NCI-H460 (cell line): ENCODE results near the gene TMEM63A. TPM values are rescaled to one million over a fixed set of nuclear protein-coding genes. Genes with fewer than 3 reads are reported as not detected.
"Not testable (repeated sequence)": the region's sequence is repeated elsewhere in the genome, so short reads cannot be mapped to it uniquely, and the experiment has no call there.

ENCODE experiments used
- DNase-seq: peaks from one replicate; pipeline ENCODE4 v3.0.0-alpha.2; 2016; ENCODE audit warnings: low read depth; ENCODE audit errors: extremely low read depth
- total RNA-seq: library from RNA; depleted of rRNA; stranded (reverse); fragments of >200 nt; shearing (Covaris generic); gene quantifications from 2 replicates; pipeline ENCODE4 v1.2.3, GENCODE V29; 2014

TMEM63A gene
- total RNA-seq, 1 experiment from 2014 or later: 17.4 TPM

DNA sequence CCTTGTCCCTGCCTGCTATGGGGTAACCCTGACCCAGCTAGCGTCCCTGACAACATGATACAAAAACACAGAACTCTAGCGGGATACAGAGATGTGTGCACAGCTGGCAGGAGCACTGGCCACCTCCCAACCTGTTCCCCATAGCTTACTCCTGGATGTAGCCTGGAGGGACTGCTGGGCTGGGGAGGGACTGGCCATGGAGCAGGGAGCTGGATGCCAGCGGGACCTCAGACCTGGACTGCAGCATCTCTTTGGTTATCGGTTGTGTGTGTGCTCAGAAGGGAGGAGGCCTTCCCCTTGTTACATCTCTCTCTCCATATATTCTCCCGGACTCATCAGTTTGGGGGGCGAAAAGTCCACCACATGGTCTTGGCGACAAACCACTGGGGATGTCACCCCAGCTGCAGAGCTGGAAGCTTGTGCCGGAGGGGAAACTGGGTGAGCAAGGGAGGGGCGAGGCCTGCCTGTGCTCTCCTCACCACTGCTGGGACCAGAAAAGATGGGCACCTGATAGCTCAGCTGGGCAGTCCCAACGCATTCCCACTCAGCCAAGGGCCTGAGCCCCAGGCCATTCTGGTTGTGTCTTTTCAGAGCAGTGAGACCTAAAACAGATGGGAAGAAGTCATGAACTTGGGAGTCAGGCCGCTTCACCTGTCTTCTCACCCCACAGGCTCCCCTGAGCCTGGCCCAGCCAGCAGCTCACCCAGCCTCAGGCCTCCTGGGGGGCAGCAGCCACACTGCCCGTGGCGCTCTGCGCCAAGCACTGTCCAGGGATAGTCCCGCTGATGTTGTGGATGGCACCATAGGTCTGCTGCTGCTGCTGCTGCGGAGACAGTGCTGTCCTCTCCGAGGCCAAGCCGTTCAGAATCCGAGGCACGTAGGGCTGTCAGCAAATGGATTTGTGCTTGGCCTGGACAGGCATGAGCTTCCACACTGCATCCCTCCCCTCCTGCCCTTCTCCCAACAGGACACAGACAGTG is 35.6 kb downstream of the TMEM63A start:
- DNase-seq: no peak

DNA sequence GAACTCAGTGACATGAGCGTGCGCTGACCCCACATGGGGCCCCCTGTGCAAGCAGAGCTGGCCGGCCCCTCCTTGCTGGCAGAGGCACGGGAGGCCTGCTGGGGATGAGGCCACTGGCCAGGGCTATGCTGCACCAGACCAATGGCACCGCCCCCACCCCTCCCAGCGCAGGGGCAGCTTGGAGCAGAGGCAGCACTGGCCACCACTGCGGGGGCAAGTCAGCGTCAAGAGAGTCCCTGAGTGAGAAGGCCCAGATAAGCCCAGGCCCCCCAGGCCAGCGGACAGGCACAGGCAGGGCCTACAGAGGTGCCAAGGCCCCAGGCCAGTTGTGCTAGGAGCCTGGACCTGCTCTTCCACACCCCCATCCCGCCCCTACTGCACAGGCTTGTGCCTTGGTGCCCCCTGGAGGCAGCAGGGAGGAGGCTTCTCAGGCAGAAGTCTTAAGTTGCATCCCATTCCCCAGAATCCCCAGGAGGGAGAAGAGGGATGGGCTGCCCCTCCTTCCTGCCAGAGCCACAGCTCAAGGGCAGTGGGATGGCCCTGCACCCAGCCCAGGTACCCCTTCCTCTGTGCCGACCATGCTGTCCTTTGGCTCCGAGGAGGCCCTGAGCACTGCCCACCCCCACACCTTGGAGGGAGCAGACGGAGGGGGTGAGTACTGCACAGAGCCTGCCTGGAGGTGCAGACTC is 36.5 kb downstream of the TMEM63A start:
- peak; percentile 89 for DNase-seq

DNA sequence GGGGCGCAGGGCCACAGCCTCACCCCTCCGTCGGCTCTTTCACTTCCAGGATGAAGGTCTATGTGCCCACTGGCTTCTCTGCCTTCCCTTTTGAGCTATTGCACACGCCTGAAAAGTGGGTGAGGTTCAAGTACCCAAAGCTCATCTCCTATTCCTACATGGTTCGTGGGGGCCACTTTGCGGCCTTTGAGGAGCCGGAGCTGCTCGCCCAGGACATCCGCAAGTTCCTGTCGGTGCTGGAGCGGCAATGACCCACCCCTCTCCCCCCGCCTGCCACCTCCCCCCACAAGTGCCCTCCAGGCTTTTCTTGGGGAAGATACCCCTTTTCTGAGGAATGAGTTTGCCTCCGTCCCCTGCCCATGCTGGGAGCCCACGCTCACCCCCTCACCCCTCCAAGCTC is 37.1 kb downstream of the TMEM63A start:
- DNase-seq: no peak

DNA sequence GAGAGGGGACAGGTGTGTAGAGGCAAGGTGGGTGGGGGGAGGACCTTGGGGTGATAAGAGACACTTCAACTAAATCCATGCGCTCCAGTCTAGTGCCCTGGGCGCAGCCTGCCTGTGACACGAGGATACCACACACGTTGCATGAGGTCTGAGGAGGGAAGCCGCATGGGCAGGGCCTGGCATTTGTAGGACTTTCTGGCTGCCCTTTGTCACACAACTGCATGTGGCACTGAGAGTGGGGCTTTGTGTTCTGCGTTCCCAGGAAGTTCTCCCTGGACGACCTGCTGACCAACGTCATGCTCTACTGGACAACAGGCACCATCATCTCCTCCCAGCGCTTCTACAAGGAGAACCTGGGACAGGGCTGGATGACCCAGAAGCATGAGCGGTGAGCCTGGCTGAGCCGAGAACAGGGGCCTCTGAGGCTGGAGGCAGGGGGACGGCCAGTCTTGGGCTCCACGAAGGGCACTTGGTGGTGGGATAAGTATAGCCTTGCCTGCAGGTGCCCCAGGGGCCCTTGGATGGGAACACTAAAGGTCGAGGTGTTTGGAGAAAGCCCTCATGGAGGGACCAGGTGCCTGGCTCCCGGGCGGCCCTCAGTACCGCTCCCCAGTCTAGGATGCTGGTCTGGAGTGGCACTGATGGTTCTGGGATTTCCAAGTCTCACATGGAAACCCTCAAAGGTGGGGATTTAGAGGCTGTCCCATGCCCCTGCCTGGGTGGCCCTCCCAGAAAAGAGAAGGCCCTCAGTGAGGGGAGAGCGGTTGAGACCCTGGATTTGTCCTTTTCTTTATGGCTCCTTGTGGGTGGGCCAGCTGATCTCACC is 37.7 kb downstream of the TMEM63A start:
- no peak for DNase-seq

DNA sequence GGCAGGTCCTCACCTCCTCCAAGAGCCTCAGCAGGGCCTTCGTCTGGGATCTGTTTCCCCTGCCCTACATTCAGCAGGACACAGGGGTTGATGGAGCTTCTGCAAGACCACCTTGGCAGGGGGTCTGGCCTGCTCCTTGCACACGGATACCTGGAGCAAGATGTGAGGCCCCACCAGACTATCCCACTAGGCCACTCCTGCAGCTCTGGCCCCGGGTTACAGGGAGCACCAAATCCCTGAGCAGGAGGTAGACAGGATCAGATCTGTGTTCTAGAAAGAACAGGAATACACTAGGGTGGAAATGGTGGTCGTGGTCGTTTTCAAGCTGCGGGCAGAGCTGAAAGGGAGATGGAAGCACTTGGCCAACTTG is 38.8 kb downstream of the TMEM63A start:
- DNase-seq: no peak

DNA sequence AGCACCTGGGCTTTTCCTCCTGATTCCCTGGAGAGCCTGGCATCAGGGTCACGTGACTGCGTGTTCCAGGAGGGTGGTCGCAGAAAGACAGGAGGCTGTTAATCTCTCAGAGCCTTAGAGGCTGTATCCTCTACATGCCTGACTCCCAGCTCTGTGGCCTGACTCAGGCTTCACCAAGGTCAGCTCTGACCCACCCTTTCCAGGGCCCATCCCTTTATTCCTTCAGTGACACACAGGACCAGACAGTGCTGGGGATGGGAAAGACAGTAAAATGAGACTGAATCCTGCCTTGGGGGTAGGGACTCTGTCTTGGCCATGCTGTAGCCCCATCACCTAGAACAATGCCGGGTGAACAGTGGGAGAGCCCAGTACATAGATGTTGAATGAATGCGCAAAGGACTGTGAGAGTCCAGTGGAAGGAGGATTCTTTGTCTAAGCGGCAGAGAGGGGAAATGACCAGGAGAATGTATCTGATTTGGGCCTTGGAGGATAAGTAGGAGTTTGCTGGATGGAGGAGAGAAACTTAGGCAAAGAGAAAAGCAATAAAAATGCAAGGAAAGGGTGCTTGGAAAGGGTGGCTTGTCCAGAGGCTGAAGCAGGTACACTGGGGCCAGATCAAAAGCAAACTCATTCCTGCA is 39.3 kb downstream of the TMEM63A start:
- DNase-seq: no peak

DNA sequence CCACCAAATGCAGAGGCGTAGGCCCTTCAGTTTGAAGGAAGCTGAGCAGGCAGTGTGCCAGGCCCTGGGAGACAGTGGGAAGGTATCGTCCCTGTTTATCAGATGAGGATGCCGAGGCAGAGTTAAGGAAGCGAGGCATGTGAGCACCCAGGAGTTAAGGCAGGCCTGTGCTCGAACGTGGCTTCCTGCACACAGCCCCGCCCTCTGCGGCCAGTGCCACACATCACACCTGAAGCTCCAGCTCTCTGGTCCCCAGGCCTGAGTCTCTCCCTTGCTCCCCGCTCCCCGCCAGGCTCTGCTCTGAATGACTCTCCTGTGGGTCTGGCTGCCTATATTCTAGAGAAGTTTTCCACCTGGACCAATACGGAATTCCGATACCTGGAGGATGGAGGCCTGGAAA is 40.1 kb downstream of the TMEM63A start:
- DNase-seq: no peak

DNA sequence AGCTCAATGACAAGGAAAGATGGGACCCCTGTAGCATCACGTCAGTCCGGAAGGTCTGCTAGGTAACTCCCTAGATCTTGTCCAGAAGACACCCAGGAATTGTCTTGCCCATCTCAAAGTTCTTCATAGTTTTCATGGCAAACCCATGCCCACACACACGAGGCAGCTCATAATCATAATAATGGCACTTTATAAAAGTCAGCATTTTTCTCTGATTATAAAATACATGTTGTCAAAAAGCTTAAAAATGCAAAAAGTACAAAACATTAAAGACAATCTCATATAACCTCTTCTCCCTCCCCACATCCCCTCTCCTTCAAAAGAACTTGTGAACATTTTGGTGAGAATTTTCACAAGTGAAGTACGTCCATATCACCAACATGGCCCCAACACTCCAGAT is 41.5 kb downstream of the TMEM63A start:
- no peak for DNase-seq

DNA sequence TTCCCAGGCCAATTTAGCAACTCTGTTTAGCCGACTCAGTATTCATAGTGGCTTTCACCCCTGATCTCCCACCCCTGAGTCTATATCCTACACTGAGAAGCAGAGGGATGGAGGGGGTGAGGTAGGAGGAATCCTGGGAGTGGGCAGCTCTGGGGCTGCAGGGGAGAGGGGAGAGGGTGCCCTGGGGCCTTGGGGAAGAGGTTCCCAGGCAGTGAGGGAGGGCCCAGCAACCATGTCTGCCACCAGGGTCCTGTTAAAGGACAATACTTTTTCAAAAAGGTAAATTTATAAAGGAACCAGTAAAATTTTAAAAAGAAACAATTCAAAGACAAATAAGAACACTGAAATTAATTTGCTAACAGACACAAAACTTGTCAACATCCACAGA is 42.0 kb downstream of the TMEM63A start:
- no peak for DNase-seq

DNA sequence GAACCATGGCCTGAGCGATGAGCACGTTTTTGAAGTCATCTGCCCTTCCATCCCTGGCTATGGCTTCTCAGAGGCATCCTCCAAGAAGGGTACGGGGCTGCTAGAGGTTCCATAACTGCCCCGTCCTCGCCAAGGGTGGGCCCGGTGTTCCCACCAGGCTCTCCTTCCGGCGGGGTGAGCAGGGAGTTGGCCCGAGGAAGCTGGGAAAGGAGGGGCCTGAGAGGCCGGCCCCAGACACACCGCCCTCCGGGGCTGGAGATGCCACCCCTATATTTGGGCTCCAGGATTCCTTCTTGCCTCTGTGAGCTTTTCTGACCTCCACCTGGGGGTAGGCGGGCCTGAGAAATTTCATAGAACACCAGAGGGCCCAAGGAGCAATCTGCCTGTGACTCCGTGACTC is 43.4 kb downstream of the TMEM63A start:
- DNase-seq: no peak

DNA sequence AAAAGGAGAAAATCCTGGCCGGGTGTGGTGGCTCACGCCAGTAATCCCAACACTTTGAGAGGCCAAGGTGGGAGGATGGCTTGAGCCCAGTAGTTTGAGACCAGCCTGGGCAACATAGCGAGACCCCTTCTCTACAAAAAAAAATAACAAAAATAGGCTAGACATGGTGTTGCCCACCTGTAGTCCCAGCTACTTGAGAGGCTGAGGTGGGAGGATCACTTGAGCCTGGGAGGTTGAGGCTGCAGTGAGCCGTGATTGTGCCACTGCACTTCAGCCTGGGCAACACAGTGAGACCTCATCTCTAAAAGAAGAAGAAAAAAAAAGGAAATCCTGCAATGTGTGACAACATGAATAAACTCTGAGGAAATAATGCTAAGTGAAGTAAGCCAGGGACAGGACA is 45.9 kb downstream of the TMEM63A start:
- DNase-seq: not testable (repeated sequence)

DNA sequence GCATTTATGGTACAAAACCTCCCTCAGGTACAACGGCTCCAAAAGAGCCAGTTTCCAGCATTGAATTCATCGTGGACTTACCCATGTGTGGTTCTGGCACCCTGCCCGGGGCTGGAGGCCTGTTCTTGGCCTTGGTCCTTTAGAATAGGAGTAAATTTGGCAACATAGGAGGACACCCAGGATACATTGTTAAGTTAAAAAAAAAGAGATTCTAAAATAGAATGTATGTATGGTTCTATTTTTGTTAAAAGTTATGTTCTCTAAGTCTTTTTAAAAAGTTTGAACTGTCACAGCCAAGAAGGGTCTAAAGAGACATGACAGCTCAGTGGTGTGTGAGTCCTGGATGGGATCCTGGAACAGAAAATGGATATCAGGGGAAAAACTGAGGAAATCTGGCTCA is 46.3 kb downstream of the TMEM63A start:
- DNase-seq: no peak

DNA sequence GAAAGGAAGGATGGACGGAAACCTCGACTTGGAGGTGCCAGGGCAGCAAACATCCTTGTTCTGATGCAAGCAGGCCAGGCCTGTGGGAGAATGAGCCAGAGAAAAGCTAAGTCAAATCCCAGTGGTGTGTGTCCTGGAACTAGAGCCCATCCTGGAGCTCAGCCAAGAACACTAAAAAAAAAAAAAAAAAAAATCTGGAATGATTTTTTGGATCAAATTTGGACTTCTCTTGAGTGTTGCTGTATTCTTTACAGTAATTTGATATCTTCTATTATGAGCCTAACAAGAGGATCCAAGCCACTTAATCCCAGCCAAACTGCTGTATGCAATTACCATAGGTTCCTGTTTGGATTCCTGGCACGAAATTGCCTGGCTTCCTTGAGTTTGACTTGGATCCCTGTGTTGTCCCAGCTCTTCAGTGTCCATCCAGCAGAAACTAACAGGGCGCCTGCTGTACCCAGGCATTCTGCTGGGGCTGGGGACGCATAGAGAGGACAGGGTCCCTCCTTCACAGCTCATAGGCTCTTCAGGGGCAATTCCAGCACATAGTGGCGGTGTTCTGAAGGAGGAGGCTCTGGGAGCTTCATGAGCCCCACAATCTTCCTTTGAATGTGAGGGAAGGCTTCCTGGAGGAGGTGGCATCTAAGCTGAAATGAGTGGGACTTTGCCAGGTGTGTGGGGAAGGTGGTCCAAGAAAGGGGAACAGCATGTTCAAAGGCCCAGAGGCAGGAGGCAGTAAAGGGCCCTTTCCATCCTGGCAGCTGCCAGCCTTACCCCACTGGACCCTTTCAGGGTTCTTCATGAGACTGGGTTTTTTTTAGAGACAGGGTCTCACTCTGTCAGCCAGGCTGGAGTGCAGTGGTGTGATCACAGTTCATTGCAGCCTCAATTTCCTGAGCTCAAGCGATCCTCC is 47.5 kb downstream of the TMEM63A start:
- no peak for DNase-seq

DNA sequence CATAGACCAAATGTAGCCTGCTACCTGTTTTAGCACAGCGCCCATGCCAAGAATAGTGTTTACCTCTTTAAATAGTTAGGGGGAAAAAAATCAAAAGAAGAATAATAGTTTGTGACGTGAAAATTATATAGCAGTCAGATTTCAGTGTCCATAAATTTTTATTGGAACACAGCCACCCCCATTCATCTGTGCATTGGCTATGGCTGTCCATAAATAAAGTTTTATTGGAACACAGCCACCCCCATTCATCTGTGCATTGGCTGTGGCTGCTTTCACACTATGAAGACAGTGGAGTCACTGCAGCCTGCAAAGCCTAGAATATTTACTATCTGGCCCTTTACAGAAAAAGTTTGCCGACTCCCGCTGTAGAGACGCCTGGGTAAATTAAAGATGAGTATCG is 51.3 kb downstream of the TMEM63A start:
- DNase-seq: no peak

DNA sequence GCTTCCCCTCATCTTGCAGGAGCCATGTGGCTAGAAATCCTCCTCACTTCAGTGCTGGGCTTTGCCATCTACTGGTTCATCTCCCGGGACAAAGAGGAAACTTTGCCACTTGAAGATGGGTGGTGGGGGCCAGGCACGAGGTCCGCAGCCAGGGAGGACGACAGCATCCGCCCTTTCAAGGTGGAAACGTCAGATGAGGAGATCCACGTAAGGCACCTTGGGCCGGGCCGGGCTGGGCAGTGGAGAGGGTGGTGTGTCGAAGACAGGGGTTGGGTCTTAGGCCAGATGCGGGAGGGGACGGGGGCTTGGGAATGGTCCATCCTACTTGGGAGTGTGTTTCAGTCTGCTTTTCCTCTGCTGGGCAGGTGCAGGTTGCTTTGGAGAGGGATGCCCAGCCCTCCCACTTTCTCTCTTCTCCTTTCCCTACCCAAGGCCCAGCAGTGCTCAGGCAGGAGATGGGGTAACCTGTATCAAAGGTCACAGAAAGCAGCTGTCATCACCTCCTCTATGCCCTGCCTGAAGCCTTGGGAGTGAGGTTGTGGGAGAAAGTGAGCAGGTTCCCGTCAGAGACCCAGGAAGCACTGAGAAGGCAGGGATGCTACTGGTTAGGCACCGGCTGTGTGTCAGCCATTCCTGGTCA is 53.4 kb downstream of the TMEM63A start:
- DNase-seq: no peak

DNA sequence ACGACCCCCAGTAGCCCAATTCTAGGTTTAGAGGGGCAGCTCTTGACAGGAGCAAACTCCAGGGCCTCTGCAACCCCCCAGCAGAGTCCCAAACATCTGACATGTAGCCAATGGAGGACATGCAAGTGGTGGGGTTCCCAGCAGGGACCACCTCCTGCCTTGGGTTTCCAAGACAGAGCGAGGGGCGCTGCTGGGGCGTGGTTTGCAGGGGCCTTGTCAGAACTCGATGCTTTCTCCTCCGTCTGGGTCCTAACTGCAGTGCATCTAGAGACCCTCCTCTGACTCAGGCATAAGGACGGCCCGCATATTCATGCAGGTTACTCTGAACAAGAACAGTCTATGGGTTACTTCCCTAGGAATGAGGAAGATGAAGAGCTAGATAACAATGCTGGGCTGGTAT is 55.1 kb downstream of the TMEM63A start:
- no peak for DNase-seq

DNA sequence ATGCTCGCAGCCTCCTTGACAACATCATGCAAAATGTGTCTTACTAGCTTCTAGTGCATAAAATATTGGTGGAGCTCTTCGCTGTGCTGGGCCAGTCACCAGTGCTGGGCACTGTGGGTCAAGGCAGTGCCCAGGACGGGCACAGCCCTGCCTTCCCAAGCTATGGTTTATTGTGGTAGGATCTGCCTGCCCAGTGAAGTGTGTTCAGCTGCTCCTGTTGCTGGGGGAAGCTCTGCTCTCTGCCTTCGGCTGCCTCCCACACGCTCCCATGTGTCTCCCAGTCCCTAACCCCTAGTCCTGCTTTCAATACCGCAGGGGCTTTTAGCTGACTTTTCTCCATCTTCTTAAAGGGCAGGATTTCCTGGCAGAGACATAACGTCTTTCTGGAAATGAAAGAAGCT is 56.6 kb downstream of the TMEM63A start:
- no peak for DNase-seq

DNA sequence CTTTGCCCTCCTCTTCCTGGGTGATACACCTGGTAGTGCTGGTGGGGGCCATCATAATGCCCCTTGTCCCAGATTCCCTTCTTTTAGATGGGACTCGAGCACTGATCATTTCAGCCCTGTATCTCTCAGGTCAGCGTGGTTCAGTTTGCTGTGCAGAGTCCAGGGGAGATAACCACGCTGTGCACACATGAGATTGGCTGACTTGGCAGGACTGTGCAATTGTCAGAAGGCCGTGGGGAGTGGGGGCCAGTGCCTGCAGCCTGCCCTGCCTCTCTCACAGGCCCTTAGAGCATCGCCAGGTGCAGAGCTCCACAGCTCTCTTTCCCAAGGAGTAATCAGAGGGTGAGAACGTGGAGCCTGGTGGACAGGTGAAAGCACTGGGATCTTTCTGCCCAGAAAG is 57.1 kb downstream of the TMEM63A start:
- no peak for DNase-seq

DNA sequence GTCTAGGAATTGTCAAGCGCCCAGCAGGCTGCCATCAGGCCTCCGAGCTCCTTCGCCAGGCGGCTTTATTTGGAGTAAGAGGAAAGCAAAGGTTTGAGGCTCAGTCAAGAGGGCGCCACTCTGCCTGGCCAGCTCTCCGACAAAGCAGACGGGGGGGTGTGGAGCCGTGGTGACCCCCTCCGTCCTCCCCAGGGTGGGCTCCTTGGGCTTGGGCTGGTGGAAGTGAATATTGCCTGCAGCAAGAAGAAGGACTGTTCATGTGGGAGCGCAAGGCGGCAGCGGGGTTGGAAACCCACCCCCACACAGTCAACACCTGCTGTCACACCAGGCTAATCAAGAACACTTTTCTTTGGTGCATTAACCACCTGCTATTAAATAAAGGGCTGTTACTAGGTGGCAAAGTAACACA is 57.6 kb downstream of the TMEM63A start:
- DNase-seq: no peak
